Activated CD8-positive, alpha-beta memory T cell treated with anti-CD3 and anti-CD28 coated beads, Interleukin-2, amount 50 U/mL, for 24 hours (primary cell): ENCODE data around the gene TOMM7.
"Not testable (repeated sequence)": the region's sequence is repeated elsewhere in the genome, so short reads cannot be mapped to it uniquely, and the experiment has no call there.

ENCODE experiments used
- DNase-seq: peaks from one replicate; pipeline ENCODE4 v3.0.0-alpha.2; 2020; ENCODE audit errors: extremely low read depth

Gene TOMM7

DNA sequence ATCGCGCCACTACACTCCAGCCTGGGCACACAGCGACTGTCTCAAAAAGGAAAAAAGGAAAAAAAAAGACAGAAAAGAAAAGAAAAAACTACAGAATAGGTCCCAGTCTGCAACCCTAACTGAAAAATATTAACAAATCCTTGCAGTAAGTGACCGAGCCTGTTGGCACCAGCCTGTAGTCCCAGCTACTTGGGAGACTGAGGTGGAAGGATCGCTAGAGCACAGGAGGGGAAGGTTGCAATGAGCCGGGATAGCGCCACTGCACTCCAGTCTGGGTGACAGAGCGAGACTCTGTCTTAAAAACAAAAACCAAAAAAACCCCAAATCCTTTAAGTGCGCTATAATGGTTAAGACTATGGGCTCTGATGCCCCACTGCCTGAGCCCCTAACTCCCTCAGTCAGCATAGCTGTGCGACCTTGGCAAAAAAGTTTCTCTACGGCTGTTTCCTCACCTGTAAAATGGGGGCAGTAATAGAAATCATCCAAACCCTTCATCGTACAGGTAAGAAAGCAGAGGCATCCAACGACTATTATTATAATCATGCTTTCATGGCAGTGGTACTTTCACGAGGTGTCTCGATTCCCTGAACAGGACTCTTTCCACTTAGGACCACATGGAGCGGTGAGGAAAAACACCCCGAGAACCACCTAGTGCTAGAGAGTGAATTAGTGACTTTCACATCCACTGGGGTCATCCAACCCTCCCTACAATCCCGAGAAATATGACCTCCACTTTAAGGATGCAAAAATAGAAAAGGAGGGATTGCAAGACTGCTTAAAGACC is 755 bp downstream of the TOMM7 start:
- no peak for DNase-seq

- no peak for DNase-seq
Measured at GRCh38 chr7:22819476-22819875, 3.2 kb downstream of the TOMM7 start.

DNA sequence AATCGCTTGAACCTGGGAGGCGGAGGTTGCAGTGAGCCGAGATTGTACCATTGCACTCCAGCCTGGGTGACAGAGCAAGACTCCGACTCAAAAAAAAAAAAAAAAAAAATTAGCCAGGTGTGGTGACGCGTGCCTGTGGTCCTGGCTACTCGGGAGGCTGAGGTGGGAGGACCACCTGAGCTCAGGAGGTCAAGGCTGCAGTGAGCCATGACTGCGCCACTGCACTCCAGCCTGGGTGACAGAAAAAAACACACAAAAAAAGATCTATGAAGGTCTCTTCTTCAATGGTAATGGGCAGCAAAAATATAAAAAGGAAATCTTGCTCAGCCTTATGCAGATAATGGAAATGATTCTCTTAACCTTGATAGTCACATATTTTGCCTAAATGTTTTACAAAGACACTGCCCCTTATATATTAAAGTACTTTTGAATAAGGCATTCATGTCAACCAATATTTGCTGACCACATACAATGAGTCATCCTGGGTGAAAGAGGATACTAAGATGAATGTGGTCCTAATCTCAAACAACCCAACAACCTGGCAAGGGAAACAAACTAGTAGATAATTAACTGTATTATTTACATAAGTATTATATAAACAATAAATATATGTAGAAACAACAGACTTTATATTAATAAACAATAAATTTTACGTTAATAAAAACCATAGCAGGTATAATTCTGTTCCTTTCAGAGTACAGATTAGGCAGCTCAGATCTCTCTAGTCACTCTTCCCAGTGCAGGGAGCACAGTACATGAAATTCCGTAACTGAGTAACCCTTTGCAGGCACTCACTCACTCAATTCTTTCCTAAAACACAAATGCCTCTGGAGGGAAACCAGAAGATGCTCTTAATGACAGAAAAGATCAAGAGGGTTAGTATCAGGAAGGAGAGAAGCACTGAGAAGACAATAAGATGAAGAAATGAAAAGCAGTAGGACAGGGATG is 8.1 kb downstream of the TOMM7 start:
- no peak for DNase-seq

DNA sequence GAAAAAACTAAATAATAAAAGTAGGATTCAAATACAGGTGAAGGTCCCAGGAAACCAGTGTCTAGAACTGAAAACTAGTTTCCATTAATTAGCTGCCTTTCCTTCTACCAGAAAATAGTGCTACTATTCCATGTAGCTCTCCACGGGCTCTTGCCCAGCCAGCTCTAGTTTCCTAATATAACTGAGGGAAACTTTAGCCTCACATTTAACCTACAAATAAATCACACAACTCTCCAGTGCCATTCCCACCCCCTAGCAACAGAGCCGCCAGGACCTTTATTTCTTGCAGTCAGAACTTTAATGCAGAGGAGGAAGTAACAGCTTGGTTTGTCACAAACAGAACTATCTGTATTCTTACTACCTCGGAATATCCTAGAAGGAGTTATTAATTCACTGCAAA is 10.3 kb downstream of the TOMM7 start:
- DNase-seq: no peak

DNA sequence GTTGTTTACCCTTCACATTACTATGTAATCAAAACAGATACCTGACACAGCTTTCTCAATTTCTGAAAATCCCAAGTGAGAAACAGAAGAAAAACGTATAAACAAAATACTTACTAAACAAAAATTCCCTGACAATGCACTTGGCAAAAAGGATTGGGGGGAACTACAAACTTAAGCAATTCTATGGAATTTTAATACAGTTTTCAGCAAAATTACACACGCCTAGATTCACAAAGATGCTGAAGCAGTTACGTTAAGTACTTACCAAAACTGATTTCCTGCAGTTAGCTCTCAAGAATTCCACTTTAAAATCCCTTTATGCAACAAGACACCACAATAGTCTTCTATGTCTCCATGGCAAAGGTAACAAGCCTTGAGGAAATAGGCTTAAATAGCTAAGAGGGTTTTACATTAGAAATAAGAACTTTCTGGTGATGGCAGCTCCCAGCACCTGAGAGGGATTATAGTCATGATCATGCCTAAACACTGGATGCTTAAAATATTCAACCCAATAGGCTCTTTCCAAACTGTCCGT is 10.8 kb downstream of the TOMM7 start:
- DNase-seq: no peak

GRCh38 chr7:22810843-22811242 is 11.8 kb downstream of the TOMM7 start:
- DNase-seq: no peak

DNA sequence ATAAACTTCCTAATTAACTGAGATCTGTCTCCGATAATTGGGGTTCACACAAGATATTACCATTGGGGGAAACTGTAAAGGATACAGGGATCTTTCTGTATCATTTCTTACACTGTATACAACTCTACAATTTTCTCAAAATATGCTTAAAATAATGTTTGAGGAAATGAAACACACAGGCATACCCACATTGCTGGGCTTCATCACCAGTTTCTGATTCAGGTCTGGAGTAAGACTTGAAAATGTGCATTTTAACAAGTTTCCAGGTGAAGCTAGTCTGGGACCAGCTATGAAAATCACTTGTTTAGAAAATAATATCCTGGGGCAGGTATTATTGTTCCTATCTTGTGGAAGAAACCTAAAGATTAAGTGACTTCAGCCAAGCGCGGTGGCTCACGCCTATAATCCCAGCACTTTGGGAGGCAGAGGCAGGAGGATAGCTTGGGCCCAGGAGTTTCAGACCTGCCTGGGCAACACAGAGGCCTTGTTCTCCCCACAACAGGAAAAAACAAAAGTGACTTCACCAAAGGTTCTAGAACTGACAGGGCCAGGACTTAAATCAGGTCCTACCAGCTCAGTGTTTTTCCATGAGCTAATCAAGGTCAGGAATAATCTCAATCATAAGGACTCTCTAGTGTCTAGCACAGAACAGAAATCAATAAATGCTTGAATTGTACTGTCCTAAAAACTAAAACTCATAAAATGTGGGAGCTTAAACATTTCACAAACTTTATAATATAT is 12.6 kb downstream of the TOMM7 start:
- DNase-seq: no peak

DNA sequence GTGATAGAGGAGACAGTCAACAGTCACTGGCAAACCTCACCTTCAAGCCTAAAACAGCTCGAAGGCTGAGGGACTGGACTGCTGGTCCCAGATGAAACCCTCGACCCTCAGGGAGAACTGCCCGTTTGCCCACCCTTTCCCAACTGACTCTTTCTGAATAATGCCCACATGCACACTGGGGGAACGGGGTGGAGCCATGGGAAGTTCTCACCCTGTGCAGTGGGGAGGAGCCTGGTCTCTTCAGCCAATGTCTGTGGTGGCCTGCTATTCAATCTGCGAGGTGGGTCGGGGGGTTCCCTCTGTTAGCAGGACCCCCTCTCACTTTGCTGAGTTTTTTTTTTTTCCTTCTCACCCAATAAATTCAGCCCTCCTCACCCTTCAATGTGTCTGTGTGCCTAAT is 14.5 kb downstream of the TOMM7 start:
- no peak for DNase-seq

GRCh38 chr7:22806752-22807151 is 15.9 kb downstream of the TOMM7 start:
- no peak for DNase-seq

- no peak for DNase-seq
Measured at GRCh38 chr7:22805227-22805626, 17.4 kb downstream of the TOMM7 start.

DNA sequence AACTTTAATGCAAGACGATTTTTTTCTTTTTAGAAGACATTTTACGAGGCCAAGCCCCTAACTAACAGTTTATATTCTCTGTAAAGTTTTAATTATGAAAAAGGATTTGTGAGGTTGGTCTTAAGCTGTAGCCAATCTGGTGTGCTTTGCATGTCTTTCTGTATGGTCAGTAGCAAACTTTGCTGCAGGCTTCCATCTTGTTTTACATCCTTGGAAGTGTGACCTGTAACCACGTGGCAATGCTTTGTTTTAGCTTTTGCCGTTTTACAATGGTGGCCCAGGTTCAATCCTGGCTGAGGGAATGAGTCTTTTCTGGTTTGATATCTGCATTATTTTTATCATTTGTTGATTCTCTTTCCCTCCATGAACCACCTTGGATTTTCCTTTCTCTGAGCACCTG is 19.8 kb downstream of the TOMM7 start:
- not testable (repeated sequence) for DNase-seq

GRCh38 chr7:22802426-22802825 is 20.2 kb downstream of the TOMM7 start:
- no peak for DNase-seq

- DNase-seq: no peak
Measured at GRCh38 chr7:22801912-22802311, 20.7 kb downstream of the TOMM7 start.

DNA sequence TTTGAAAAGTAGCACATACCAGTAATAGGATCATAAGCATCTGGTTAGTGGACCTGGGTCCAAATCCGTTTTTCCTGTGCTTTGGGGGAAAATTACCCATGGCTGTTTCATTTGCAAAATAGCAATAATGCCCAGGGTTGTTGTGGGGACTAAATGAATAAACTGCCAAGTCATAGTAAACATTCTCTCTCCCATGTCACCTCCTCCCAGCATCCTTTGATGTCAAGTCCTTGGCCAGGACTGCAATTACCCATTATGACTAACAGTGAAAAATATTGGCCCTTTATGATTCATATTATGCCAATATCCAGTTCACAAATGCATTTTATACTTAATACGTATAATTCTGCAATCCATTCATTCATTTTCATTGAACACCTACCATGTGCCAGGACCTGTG is 23.0 kb downstream of the TOMM7 start:
- DNase-seq: no peak

GRCh38 chr7:22793593-22794462 is 28.8 kb downstream of the TOMM7 start:
- DNase-seq: no peak

GRCh38 chr7:22791204-22792158 is 31.2 kb downstream of the TOMM7 start:
- DNase-seq: no peak

GRCh38 chr7:22790640-22791039 is 32.0 kb downstream of the TOMM7 start:
- not testable (repeated sequence) for DNase-seq

DNA sequence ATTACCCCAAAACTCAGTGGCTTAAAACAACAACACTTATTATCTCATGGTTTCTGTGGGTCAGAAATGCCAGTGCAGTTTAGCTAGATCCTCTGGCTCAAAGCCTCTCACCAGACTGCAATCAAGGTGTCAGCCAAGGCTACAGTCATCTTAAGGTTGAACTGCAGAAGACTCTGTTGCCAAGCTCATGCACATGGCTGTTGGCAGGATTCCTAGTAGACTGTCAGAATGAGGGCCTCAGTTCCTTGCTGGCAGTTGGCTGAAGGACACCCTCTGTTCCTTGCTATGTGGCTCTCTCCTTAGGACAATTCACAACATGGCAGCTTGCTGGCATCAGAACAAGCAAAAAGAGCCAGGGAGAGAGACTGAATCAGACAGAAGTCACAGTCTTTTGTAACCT is 34.7 kb downstream of the TOMM7 start:
- no peak for DNase-seq

- DNase-seq: no peak
Measured at GRCh38 chr7:22786290-22786932, 36.2 kb downstream of the TOMM7 start.
